NAMALWA (cell line): ENCODE results near the gene KIZ.
"Not testable (repeated sequence)": the region's sequence is repeated elsewhere in the genome, so short reads cannot be mapped to it uniquely, and the experiment has no call there.

Source experiments
- DNase-seq: peaks from one replicate; pipeline ENCODE4 v3.0.0-alpha.2; 2015; ENCODE audit warnings: low spot score

KIZ gene

DNA sequence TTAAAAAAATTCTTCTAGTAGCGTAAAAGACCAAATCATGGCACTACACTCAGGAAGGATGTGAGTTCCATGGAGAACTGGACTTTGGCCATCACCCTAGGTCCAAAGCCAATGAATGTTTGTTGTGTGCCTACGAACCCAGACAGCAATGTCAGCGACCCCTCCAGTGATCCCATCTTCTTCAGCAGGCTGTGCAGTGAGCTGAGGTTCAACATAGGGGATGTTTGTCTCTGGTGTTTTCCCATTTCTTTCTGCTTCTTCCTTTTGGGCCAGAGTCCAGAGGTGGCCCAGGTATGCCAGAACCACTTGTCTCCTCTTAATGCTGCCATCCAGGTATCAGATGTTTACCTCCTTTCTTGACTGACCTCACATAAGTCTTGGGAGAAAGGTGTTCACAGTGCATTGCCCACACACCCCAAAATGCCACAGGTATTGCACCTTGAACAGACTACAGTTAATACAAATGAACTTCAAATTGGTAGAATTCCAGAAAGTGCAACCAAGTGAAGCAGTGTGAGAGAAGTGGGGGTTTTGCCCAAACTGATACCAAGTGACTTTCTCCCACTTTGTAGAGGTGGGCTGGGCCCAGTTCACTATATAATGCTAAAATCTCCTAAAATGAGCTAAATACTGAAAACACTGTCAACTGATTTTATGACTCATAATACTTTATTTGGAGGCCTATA is 14.1 kb downstream of the KIZ start:
- no peak for DNase-seq

DNA sequence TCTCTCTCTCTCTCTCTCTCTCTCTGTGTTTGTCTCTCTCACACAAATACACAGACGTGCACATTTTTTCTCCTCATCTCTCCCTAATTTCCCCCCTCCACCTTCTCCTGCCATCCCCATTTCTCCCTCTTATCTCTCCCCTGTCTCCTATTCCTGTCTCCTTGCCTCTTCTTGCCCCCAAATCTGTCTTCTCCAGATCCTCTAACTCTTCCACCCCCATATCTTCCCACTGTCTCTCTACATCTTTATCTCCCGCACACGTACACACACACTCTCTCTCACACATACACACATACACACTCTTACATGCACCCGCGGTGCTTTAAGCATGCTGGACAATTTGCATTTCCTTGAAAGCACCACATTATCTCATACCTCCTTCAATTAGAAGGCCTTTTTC is 15.9 kb downstream of the KIZ start:
- DNase-seq = no peak

DNA sequence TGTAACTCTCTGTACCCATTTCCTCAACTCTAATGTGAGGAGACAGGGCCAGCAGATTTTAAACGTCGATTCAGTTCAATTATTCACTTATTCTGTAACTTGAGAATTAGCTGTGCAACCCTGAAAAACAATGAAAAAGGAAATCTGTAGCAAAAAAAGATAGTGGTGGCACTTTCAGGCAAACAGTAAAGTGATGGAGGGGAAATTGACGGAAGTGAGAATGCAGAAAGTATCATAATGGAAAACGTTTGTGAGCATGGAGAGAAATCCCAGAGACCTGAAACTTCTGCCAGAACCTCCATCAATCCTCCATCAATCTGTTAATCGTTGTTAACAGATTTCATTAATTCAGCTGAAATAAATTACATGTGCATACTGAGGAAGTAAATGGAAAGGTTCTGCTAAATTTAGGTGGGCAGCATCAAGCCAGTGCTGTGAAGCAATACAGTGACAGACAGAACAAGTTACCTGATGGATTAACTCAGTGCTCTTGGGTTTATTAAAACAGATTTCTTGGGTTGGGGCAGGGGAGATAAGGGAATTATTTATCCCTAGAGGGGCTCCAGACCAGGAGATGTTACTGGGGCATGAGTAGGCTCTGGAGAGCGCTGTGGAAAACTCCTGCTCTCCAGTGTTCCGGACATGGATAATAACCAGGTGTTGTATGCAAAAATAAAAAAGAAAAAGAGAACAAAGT is 17.5 kb downstream of the KIZ start:
- DNase-seq = no peak

DNA sequence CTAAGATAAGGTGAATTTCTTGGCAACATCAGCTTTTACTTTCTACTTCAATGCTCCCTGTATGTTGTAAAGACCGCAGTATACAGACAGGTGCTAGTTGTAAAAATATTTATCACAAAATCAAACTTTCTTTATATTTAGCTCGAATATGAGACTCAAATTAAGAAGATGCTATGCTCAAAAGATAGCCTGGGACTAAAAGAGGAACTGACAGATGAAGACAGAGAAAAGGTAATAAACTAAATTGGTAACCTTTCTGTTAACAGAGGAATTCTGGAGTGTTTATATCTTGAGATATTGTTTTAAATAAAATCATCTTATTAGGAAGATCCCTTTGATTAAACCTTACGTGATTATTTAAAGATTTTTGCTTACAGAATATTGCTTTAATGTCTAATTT is 19.5 kb downstream of the KIZ start:
- no peak for DNase-seq

DNA sequence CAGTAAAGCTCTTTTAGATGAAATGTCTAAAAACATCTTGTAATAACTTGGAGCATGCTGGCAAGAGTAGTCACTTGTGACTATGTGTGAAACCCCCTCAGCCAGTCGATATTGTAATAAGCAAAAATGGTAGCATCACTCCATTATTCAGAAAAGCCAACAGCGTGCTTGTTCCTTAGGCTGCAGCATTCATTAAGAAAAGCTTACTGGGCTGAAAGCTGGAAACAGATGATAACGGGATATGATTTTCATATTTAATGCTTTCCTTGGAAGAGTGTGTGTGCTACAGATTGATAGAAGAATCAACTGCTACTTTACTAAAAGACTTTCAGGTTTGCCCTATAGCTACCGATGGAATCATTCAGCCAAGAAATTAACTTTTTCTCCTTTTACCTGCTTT is 20.3 kb downstream of the KIZ start:
- DNase-seq = no peak

DNA sequence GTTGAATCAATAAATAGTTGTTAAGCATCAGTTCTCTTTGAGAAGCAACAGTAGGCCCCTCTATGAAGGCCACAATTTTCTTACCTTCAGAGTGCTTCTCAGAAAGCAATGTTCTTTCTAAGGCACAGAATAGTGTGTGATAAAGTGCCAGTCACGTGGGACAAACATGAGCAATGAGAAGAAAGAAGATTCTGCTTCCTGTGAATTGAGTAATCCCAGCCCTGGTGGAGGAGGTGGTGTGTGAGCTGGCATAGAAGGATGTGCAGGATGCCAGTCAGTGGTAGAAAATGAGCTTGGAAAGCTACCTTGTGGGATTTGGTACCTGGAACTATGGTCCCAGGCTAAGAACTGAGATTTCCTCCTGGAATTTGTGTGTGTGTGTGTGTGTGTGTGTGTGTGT is 21.7 kb downstream of the KIZ start:
- DNase-seq = no peak

DNA sequence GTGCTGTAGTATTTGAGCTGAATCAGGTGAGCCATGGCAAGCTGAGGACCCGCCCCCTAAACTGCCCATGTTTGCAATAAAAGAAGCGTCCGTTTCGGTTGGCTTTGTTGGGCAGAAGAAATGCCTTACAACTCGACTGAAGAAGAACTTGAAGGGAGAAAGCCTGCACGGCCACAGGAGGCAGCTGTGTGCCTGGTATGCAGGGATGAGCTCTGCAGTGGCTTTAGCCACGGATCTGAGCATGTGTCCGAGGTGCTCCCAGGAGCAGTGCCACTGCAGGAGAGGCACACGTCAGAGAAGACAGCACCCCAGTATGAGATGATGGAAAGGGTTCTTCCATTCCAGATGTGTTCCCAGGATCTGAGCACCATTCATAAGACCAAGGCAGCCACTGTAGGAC is 23.5 kb downstream of the KIZ start:
- no peak for DNase-seq

DNA sequence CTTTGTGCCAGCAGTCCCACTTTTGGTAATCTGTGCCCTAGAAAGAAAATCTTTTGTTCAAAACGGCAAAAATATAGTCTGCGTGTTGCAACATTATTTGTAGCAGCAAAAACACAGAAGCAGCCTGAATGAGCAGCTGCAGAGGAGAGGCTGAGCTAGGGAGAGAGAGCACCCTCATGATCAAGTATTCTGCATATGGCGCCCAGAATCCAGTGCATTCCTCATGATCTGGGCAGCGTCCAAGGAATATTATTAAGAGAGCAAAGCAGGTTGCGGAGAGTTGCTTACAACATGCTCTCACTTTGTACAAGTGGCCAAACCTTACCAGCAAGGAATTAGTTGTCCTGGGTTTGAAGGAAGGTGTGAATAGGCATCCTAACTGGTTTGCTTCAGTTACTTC is 25.9 kb downstream of the KIZ start:
- no peak for DNase-seq

DNA sequence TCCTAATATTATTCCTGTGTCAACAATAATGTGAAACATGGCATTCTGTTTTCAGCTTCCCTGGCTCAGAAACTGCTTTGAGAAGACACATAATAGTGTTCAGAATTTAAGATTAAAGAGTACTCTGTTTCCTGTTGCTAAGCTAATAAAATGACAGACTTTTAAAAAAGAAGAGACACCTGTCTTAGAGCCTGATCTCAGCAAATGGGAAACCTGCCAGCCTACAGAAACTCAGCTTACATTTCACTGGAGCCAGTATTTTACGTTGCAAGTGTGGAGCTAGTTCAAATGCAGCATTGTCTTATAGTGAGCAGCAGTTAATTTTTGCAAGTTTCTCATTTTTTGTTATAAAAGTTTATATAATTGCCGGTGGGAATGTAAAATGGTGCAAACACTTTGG is 28.8 kb downstream of the KIZ start:
- DNase-seq = no peak

DNA sequence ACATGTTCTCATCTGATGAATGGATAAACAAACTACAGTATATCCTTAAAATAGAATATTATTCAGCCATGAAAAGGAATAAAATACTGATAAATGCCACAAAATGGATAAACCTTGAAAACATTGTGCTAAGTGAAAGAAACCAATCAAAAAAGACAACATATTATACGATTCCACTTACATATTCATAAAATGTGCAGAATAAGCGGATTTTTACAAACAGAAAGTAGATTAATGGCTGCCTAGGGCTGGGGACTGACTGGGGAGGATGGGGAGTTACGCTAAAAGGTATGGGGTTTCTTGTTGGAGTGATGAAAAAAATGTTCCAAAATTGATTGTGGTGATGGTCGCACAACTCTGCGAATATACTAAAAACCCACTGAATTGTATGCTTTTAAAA is 29.4 kb downstream of the KIZ start:
- no peak for DNase-seq

DNA sequence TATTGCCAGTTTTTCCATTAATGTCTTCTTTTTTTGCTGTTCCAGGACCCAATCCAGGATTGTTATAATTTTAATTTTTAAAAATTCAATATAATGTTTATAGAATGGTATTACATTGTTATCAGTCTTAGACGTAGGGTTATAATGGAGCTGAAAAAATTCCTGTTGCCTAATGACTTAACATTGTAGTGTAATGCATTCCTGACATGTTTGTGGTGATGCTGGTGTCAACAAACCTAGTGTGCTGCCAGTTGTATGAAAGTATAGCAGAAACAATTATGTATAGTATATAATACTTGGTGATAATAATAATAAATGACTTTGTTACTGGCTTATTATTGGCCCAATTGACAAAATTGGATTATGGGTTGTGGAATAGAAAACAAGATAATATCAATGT is 30.4 kb downstream of the KIZ start:
- no peak for DNase-seq

DNA sequence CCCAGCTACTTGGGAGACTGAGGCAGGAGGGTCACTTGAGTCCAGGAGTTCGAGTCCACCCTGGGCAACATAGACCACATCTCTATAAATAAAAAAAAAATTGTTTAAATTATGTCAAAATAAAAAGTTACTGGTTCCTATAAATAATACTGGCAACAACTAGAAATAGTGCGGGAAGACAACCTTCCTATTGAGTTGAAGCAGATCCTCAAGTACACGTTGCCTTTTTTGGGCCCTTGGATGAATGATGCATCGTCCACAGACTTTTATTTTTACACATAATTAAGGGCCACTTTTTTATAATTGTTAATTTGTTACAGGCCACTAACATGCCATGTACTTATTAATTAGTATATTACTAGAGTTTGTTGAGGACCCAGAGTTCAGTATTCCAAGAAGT is 31.1 kb downstream of the KIZ start:
- DNase-seq = no peak

DNA sequence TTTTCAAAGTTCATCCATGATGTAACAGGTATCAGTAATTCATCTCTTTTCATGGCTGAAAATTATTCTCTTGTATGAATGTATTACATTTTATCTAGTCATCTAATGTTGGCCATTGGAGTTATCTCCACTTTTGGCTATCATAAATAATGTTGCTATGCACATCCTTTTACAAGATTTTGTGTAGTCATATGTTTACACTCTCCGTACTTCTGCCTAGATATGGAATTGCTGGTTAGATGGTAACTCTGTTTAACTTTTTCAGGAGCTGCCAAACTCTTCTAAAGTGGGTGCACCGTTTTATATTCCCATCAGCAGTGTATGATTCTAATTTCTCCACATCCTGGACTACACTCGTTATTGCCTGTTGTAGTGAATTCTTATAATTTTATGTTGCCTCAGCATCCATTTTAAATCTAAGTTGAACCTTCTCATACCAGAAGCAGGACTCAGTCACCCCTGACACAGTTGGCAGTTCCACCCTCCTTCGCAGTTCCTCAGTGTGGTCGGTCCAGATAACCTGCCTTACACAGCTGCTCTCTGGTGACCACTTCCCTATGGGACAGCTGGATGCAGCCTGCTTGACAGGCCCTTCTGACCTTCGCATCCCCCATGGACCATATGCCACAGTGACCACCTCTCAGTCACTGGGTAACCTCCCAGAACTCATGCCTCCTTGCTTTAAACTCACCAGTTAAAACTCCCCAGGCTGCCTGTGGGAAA is 33.9 kb downstream of the KIZ start:
- DNase-seq = no peak

DNA sequence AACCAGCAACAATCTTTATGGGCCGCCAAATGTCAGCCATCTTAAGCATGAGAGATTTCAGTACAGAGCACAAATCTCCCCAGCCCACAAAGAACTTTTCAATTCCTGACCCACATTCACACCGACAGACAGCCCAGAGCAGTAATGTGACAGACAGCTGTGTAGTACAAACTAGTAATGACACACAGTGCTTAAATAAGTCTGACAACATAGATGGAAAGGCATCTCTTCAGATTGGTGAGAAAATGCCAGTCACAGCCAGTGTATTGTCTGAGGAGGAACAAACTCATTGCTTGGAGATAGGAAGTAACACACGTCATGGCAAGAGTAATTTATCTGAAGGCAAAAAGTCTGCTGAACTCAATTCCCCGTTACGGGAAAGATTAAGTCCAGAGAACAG is 36.0 kb downstream of the KIZ start:
- no peak for DNase-seq

DNA sequence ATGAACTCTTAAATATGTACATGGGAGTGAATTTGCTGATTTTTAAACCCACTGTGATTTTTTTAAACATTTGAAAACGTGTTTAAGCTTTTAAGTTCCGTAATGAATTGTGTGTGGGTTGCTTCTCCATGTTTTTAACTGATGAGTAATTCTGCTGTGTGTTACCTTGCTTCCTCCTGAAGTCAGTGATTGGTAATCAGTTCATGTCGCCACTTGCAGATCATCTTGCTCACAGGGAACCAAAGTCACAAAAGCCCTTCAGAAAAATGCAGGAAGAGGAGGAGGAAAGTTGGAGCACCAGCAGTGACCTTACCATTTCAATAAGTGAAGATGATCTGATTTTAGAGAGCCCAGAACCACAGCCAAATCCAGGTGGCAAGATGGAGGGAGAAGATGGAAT is 36.7 kb downstream of the KIZ start:
- DNase-seq = no peak

DNA sequence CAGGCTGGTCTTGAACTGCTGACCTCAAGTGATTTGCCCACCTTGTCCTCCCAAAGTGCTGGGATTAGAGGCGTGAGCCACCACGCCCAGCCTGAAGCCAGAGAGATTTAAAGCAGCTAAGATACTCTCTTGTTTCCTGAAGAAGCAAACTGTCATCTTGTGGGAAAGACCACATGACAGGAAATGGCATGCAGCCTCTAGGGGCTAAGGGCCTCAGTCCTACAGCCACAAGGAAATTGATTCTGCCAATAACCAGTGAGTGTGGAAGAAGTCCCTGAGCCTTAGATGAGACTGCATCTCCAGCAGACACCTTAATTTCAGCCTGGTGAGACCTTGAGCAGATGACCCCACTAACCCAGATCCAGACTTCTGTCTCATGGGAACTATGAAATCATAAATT is 40.9 kb downstream of the KIZ start:
- DNase-seq = peak; percentile 2

DNA sequence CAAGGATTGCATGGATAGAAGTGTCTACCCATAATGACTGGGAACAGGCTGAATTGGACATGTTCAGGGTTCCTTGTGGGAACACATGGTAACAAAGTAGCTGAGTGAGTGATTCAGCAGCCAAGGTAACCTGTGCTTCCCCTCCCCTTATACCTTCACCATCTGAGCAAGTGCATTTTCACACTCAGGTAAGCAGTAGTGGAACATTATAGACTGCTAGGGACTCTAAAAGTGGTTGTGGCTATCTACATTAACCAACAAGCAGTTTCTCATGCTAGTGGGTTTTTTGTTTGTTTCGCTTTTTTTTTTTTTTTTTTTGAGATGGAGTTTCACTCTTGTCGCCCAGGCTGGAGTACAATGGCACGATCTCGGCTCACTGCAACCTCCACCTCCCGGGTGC is 41.4 kb downstream of the KIZ start:
- DNase-seq = no peak

DNA sequence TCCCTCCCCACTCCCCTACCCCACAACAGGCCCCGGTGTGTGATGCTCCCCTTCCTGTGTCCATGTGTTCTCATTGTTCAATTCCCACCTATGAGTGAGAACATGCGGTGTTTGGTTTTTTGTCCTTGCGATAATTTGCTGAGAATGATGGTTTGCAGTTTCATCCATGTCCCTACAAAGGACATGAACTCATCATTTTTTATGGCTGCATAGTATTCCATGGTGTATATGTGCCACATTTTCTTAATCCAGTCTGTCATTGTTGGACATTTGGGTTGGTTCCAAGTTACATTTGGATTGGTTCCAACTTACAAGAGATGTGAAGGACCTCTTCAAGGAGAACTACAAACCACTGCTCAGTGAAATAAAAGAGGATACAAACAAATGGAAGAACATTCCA is 42.2 kb downstream of the KIZ start:
- not testable (repeated sequence) for DNase-seq

DNA sequence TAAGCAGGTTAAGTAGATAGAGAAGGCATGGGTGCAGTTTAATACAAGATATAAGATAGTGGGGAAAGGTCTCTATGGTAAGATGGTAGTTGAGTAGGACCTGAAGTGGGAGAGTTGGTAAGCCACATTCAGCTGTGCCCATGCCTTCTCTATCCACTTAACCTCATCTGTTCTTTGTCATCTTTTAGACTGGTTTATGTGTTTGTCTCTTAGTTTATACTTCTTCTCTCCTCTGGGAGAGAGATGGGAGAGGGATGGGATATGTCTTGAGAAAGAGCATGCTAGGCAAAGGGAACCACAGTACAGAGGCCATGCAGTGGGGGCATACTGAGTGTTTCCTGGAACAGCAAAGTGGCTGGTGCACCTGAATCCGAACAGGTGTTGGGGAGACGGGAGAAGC is 46.7 kb downstream of the KIZ start:
- no peak for DNase-seq

DNA sequence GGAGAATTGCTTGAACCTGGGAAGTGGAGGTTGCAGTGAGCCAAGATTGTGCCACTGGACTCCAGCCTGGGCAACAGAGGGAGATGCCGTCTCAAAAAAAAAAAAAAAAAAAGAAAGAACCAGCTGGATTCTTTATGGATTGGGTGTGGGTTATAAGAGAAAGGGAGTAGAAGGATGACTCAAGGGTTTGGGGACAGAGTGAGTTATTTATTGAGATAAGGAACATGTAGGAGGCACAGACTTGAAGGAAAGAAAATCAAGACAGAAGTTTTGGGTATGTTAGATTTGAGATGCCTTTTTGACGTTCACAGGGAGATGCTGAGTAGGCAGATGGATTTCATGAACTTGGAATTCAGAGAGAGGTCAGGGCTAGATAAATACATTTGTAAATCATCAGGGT is 47.6 kb downstream of the KIZ start:
- no peak for DNase-seq

DNA sequence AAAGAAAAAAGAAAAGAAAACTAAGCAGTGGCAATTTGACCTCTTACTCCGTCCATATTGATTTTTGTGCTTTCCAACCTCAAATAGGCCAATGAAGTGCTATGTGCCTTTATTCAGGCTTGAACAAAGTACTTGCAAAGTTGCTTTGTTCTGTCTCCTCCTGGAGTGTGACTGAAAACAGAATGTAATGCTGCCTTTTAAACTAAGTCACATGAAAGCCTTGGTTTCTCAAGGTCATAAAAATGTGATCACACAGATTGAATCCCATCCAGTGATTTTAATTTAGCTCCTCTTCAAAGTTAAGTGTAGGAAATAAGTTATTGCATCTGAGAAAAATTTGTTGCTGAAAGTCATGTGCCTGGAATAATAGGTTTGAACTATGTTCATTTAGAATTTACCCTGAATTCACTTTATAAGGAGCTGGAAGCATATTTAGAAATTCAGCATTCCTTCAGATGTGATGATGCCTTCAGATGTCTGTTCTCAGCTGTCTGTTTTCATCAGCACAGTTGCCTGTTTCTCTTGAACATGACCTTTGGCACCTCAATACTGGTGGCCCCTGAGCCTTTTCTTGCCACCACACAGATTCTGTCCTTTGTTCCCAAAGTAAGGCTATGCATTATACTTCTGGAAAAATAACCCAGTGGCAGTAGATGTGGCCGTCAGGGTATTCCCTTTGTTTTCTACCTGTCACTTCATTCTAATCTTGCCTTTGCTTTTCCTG is 48.8 kb downstream of the KIZ start:
- DNase-seq = no peak

DNA sequence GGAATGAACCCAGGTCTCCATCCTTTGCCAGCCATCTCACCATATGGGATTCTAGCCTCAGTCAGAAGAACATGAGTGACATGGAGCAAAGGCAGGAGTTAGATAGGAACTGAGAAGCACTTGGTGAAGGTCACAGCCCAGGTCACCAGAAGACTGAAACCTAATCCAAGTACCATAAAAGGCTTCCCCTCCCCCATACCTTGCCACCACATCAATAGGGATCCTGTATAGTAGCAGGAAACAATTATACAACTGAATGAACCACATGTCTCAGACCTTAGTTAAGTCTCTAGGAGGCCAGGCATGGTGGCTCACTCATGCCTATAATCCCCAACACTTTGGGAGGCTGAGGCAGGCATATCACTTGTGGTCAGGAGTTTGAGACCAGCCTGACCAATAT is 49.6 kb downstream of the KIZ start:
- DNase-seq = no peak

DNA sequence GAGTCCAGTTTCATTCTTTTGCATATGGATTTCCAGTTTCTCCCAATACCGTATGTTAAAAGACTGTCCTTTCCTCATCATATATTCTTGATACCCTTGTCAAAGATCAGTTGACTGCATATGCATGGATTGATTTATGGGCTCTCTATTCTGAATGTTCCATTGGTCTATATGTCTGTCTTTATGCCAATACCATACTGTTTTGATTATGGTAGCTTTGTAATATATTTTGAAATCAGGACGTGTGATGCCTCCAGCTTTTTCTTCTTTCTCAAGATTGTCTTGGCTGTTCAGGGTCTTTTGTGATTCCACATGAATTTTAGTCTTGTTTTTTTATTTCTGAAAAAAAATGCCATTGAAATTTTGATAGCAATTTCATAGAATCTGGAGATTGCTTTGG is 51.9 kb downstream of the KIZ start:
- no peak for DNase-seq
